ENCODE results near the gene BCLAF3. TPM values are rescaled to one million over a fixed set of nuclear protein-coding genes. Genes with fewer than 3 reads are reported as not detected.

Gene BCLAF3
- total and polyA plus RNA-seq, 8 donors: 1.2 to 28.6 (median 6.1) TPM

DNA sequence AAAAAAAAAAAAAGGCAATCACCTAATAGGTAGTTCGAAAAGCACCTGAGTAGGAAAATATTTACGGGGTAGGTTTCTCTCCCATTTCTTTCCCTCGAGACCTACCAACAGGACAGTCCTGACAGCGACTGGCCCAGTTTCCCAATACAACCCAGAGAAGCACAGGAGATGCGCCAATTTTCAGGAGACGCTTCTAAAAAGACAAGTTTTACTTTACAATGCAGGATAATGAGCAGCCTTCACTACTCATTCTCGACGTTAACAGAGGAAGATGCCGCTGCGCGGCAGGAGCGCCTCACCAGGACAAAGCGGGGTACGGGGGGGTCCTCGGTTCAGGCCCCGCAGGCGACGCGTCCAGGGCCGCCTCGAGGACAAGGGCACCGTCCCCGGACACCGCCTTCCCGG lies 708 bp downstream of the BCLAF3 start:
- Histone ChIP-seq H3K4me1 (peaks cover 0 to 18% (median 7%) of the 10 kb centered on the region in 4 donors), H3K27ac (peak overlapping the region; percentile 79 to 84 (median 82)), H3K36me3 (no peaks in the 10 kb centered on the region), H3K4me3 (peak overlapping the region; percentile 67 to 93 (median 70)), H3K9me3 (peaks cover 0 to 4% (median 0%) of the 10 kb centered on the region in 4 donors), H3K27me3 (no peaks in the 10 kb centered on the region)
- TF ChIP-seq EP300 (IDR thresholded peaks at IDR 0.05) (no peak), POLR2AphosphoS5 (IDR thresholded peaks at IDR 0.05) (no peak), POLR2A (IDR thresholded peaks at IDR 0.05) (no peak)
- TF ChIP-seq, protein P1, sequence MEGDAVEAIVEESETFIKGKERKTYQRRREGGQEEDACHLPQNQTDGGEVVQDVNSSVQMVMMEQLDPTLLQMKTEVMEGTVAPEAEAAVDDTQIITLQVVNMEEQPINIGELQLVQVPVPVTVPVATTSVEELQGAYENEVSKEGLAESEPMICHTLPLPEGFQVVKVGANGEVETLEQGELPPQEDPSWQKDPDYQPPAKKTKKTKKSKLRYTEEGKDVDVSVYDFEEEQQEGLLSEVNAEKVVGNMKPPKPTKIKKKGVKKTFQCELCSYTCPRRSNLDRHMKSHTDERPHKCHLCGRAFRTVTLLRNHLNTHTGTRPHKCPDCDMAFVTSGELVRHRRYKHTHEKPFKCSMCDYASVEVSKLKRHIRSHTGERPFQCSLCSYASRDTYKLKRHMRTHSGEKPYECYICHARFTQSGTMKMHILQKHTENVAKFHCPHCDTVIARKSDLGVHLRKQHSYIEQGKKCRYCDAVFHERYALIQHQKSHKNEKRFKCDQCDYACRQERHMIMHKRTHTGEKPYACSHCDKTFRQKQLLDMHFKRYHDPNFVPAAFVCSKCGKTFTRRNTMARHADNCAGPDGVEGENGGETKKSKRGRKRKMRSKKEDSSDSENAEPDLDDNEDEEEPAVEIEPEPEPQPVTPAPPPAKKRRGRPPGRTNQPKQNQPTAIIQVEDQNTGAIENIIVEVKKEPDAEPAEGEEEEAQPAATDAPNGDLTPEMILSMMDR (IDR thresholded peaks at IDR 0.05): no peak
- intact Hi-C loops (cut with DNase I; ENCODE audit: low total_unique reads): no loop called here
- 1 to 34% (median 8%) methylated on average over 12 to 25 of the region's 25 CpGs for WGBS, 5 donors
- DNase-seq: peak in 1 of 2 donors; percentile 30

DNA sequence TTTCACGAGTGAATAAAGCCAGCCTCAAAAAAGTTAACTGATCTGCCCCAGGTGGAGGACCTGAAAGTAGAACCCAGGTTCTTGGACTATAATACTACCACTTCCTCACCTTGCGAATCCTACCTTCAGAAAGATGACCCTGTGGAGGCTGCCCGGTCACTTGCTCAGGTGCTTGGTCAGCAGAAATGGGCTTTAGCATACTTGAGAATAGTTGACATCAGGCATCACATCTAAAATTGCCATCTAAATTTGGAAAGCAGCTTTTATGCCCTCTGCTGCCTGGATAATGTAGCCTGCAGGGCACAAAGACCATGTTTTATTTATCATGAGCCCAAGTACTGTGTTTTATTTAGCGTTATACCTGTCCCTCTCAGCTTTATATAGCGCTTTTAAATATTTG lies 3.0 kb downstream of the BCLAF3 start:
- TF ChIP-seq EP300 (IDR thresholded peaks at IDR 0.05) (no peak), POLR2AphosphoS5 (IDR thresholded peaks at IDR 0.05) (no peak), POLR2A (IDR thresholded peaks at IDR 0.05) (no peak)
- TF ChIP-seq, protein P1 (IDR thresholded peaks at IDR 0.05): no peak
- intact Hi-C loops (cut with DNase I; ENCODE audit: low total_unique reads): no loop called here

DNA sequence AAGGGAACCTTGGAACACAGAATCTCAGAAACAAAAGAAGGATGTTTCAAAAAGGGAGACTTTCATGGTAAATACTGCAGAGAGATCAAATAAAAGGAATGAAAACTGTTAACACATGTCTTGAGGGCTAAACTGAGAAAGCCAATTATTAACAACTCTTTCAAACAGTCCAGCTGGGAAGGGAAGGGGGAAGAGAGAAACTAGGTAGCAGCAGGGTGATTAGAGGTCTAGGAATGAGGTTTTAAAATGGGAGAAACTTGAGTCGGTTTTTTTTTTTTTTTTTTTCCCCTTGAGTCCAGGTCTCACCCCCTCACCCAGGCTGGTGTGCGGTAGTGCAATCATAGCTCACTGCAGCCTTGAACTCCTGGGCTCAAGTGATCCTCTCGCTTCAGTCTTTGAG lies 4.3 kb downstream of the BCLAF3 start:
- peaks cover 0 to 24% (median 7%) of the 10 kb centered on the region in 4 donors for H3K4me1 ChIP-seq
- no peaks in the 10 kb centered on the region for H3K27me3 ChIP-seq
- TF ChIP-seq POLR2A (IDR thresholded peaks at IDR 0.05) (no peak), POLR2AphosphoS5 (IDR thresholded peaks at IDR 0.05) (no peak), EP300 (IDR thresholded peaks at IDR 0.05) (no peak)
- TF ChIP-seq, protein P1 (IDR thresholded peaks at IDR 0.05): no peak
- H3K36me3 ChIP-seq: no peaks in the 10 kb centered on the region
- peaks cover 0 to 10% (median 0%) of the 10 kb centered on the region in 4 donors for H3K9me3 ChIP-seq
- no peak for DNase-seq
- intact Hi-C loops (cut with DNase I; ENCODE audit: low total_unique reads): no loop called here
- H3K4me3 ChIP-seq: no peak overlapping the region
- 72 to 86% (median 74%) methylated on average over 3 of the region's 3 CpGs for WGBS, 5 donors
- no peak overlapping the region for H3K27ac ChIP-seq

More for the DNA sequence above, 3.0 kb downstream of the BCLAF3 start:
- Histone ChIP-seq H3K36me3 (no peaks in the 10 kb centered on the region), H3K4me1 (peaks cover 0 to 18% (median 7%) of the 10 kb centered on the region in 4 donors), H3K9me3 (peaks cover 0 to 10% (median 0%) of the 10 kb centered on the region in 4 donors), H3K27ac (no peak overlapping the region), H3K27me3 (no peaks in the 10 kb centered on the region), H3K4me3 (no peak overlapping the region)
- 73 to 89% (median 78%) methylated on average over 5 of the region's 5 CpGs for WGBS, 5 donors
- DNase-seq: no peak

DNA sequence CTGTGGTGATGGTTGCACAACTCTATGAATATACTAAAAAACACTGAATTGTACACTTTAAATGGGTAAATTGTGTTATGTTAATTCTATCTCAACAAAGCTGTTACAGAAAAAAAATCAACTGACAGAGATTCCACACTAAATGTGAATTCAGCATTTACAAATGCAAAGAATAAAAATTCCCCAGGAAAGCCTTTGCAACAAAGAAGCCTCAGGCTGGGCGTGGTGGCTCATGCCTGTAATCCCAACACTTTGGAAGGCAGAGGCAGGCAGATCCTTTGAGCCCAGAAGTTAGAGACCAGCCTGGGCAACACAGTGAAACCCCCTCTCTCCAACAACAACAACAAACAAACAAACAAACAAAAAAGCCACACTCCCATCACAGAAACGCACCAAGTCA lies 8.9 kb downstream of the BCLAF3 start:
- TF ChIP-seq POLR2AphosphoS5 (IDR thresholded peaks at IDR 0.05): no peak
- TF ChIP-seq, protein P1 (IDR thresholded peaks at IDR 0.05): no peak
- no peak for TF ChIP-seq EP300 (IDR thresholded peaks at IDR 0.05)
- TF ChIP-seq POLR2A (IDR thresholded peaks at IDR 0.05): no peak
- WGBS, 5 donors: 50 to 94% (median 82%) methylated on average over 2 of the region's 2 CpGs

More for the DNA sequence above, 8.9 kb downstream of the BCLAF3 start:
- H3K4me3 ChIP-seq: no peak overlapping the region
- H3K36me3 ChIP-seq: peaks cover 0 to 7% (median 0%) of the 10 kb centered on the region in 4 donors
- H3K9me3 ChIP-seq: peaks cover 0 to 21% (median 6%) of the 10 kb centered on the region in 4 donors
- H3K4me1 ChIP-seq: peaks cover 0 to 7% (median 0%) of the 10 kb centered on the region in 4 donors
- DNase-seq: no peak
- H3K27ac ChIP-seq: no peak overlapping the region
- intact Hi-C loops (cut with DNase I; ENCODE audit: low total_unique reads): no loop called here
- no peaks in the 10 kb centered on the region for H3K27me3 ChIP-seq

Measured in stomach (tissue), 9 donors.